ENCODE measurements around the gene GBP3. TPM values are rescaled to one million over a fixed set of nuclear protein-coding genes. Genes with fewer than 3 reads are reported as not detected.
"Not testable (repeated sequence)": the region's sequence is repeated elsewhere in the genome, so short reads cannot be mapped to it uniquely, and the experiment has no call there.

Gene GBP3
- total RNA-seq: 1 to 10 TPM; 2.5 to 8.2 (median 6.1) TPM

- Mint-ChIP-seq H3K4me3 (peak within 1 kb of the TSS; percentile 90), H3K36me3 (ENCODE audit: insufficient read depth) (peaks cover 24% of the 10 kb centered on the region), H3K27me3 (ENCODE audit: low read depth) (no peaks in the 10 kb centered on the region), H3K4me1 (ENCODE audit: low read depth) (peaks cover 62% of the 10 kb centered on the region), H3K9me3 (peaks cover 11% of the 10 kb centered on the region)
- DNase-seq (no peak), ATAC-seq (peak; percentile 78 to 79)
Measured at GRCh38 chr1:89022167-89022959, at the start of gene GBP3. GBP3 (minus strand) TSS chr1:89022866; CDS start chr1:89020721, 2,145 bp downstream.

- no peak for DNase-seq
- Mint-ChIP-seq H3K36me3 (ENCODE audit: insufficient read depth) (peaks cover 4% of the 10 kb centered on the region), H3K9me3 (peaks cover 9% of the 10 kb centered on the region), H3K4me1 (ENCODE audit: low read depth) (peaks cover 25% of the 10 kb centered on the region), H3K4me3 (peak overlapping the region; percentile 77), H3K27me3 (ENCODE audit: low read depth) (no peaks in the 10 kb centered on the region)
- peak in 1 of 2 donors; percentile 26 for ATAC-seq
Measured at GRCh38 chr1:89070509-89070908, 47.8 kb upstream of the GBP3 start.

- ATAC-seq (no peak), DNase-seq (no peak)
- H3K9me3 Mint-ChIP-seq: peaks cover 9% of the 10 kb centered on the region
- peak overlapping the region; percentile 77 for H3K4me3 Mint-ChIP-seq
- H3K27me3 Mint-ChIP-seq (ENCODE audit: low read depth): no peaks in the 10 kb centered on the region
- peaks cover 26% of the 10 kb centered on the region for H3K4me1 Mint-ChIP-seq (ENCODE audit: low read depth)
- H3K36me3 Mint-ChIP-seq (ENCODE audit: insufficient read depth): peaks cover 4% of the 10 kb centered on the region
Measured at GRCh38 chr1:89069951-89070350, 47.3 kb upstream of the GBP3 start.

GRCh38 chr1:89068291-89068690 lies 45.6 kb upstream of the GBP3 start:
- peaks cover 39% of the 10 kb centered on the region for H3K4me1 Mint-ChIP-seq (ENCODE audit: low read depth)
- DNase-seq: no peak
- peaks cover 7% of the 10 kb centered on the region for H3K36me3 Mint-ChIP-seq (ENCODE audit: insufficient read depth)
- no peak for ATAC-seq
- no peak overlapping the region for H3K4me3 Mint-ChIP-seq
- peaks cover 5% of the 10 kb centered on the region for H3K9me3 Mint-ChIP-seq
- no peaks in the 10 kb centered on the region for H3K27me3 Mint-ChIP-seq (ENCODE audit: low read depth)

GRCh38 chr1:89065079-89065868 lies 42.6 kb upstream of the GBP3 start, which contains the start of gene GBP1:
GBP1 (minus strand) TSS chr1:89065208; CDS start chr1:89063234, 1,974 bp downstream.
- peak; percentile 68 to 73 for ATAC-seq
- no peaks in the 10 kb centered on the region for H3K9me3 Mint-ChIP-seq
- no peak for DNase-seq
- H3K36me3 Mint-ChIP-seq (ENCODE audit: insufficient read depth): peaks cover 29% of the 10 kb centered on the region
- peak within 1 kb of the TSS; percentile 96 for H3K4me3 Mint-ChIP-seq
- no peaks in the 10 kb centered on the region for H3K27me3 Mint-ChIP-seq (ENCODE audit: low read depth)
- H3K4me1 Mint-ChIP-seq (ENCODE audit: low read depth): peaks cover 62% of the 10 kb centered on the region

GRCh38 chr1:89064632-89065031 lies 42.0 kb upstream of the GBP3 start:
- peak overlapping the region; percentile 96 for H3K4me3 Mint-ChIP-seq
- DNase-seq: no peak
- H3K36me3 Mint-ChIP-seq (ENCODE audit: insufficient read depth): peaks cover 32% of the 10 kb centered on the region
- H3K9me3 Mint-ChIP-seq: no peaks in the 10 kb centered on the region
- peak; percentile 29 to 36 for ATAC-seq
- no peaks in the 10 kb centered on the region for H3K27me3 Mint-ChIP-seq (ENCODE audit: low read depth)
- peaks cover 59% of the 10 kb centered on the region for H3K4me1 Mint-ChIP-seq (ENCODE audit: low read depth)

- H3K4me1 Mint-ChIP-seq (ENCODE audit: low read depth): peaks cover 54% of the 10 kb centered on the region
- ATAC-seq: no peak
- peaks cover 40% of the 10 kb centered on the region for H3K36me3 Mint-ChIP-seq (ENCODE audit: insufficient read depth)
- peak overlapping the region; percentile 96 for H3K4me3 Mint-ChIP-seq
- H3K9me3 Mint-ChIP-seq: no peaks in the 10 kb centered on the region
- no peak for DNase-seq
- no peaks in the 10 kb centered on the region for H3K27me3 Mint-ChIP-seq (ENCODE audit: low read depth)
Measured at GRCh38 chr1:89063094-89063493, 40.4 kb upstream of the GBP3 start.

- peaks cover 60% of the 10 kb centered on the region for H3K36me3 Mint-ChIP-seq (ENCODE audit: insufficient read depth)
- H3K27me3 Mint-ChIP-seq (ENCODE audit: low read depth): no peaks in the 10 kb centered on the region
- ATAC-seq (no peak), DNase-seq (no peak)
- H3K4me3 Mint-ChIP-seq: peak overlapping the region; percentile 96
- no peaks in the 10 kb centered on the region for H3K9me3 Mint-ChIP-seq
- H3K4me1 Mint-ChIP-seq (ENCODE audit: low read depth): peaks cover 51% of the 10 kb centered on the region
Measured at GRCh38 chr1:89060091-89060490, 37.4 kb upstream of the GBP3 start.

GRCh38 chr1:89051955-89052312 lies 29.3 kb upstream of the GBP3 start:
- peaks cover 9% of the 10 kb centered on the region for H3K4me1 Mint-ChIP-seq (ENCODE audit: low read depth)
- no peaks in the 10 kb centered on the region for H3K27me3 Mint-ChIP-seq (ENCODE audit: low read depth)
- DNase-seq (no peak), ATAC-seq (no peak)
- no peak overlapping the region for H3K4me3 Mint-ChIP-seq
- H3K36me3 Mint-ChIP-seq (ENCODE audit: insufficient read depth): peaks cover 60% of the 10 kb centered on the region
- no peaks in the 10 kb centered on the region for H3K9me3 Mint-ChIP-seq

GRCh38 chr1:89051300-89051954 lies 28.8 kb upstream of the GBP3 start:
- DNase-seq: no peak
- H3K9me3 Mint-ChIP-seq: no peaks in the 10 kb centered on the region
- peaks cover 9% of the 10 kb centered on the region for H3K4me1 Mint-ChIP-seq (ENCODE audit: low read depth)
- no peak for ATAC-seq
- H3K27me3 Mint-ChIP-seq (ENCODE audit: low read depth): no peaks in the 10 kb centered on the region
- H3K36me3 Mint-ChIP-seq (ENCODE audit: insufficient read depth): peaks cover 56% of the 10 kb centered on the region
- H3K4me3 Mint-ChIP-seq: no peak overlapping the region

GRCh38 chr1:89050649-89051033 lies 28.0 kb upstream of the GBP3 start:
- no peak for ATAC-seq

GRCh38 chr1:89049901-89050648 lies 27.4 kb upstream of the GBP3 start:
- not testable (repeated sequence) for H3K4me1 Mint-ChIP-seq (ENCODE audit: low read depth); DNase-seq; ATAC-seq; H3K4me3 Mint-ChIP-seq; H3K9me3 Mint-ChIP-seq; H3K27me3 Mint-ChIP-seq (ENCODE audit: low read depth)
- peaks cover 45% of the 10 kb centered on the region for H3K36me3 Mint-ChIP-seq (ENCODE audit: insufficient read depth)

More at GRCh38 chr1:89050649-89051033, 28.0 kb upstream of the GBP3 start:
- no peak for DNase-seq
- no peaks in the 10 kb centered on the region for H3K9me3 Mint-ChIP-seq
- no peak overlapping the region for H3K4me3 Mint-ChIP-seq
- H3K36me3 Mint-ChIP-seq (ENCODE audit: insufficient read depth): peaks cover 50% of the 10 kb centered on the region
- no peaks in the 10 kb centered on the region for H3K27me3 Mint-ChIP-seq (ENCODE audit: low read depth)
- H3K4me1 Mint-ChIP-seq (ENCODE audit: low read depth): peaks cover 7% of the 10 kb centered on the region

- not testable (repeated sequence) for H3K27me3 Mint-ChIP-seq (ENCODE audit: low read depth); H3K4me3 Mint-ChIP-seq; H3K4me1 Mint-ChIP-seq (ENCODE audit: low read depth); DNase-seq; H3K9me3 Mint-ChIP-seq; ATAC-seq
- H3K36me3 Mint-ChIP-seq (ENCODE audit: insufficient read depth): peaks cover 40% of the 10 kb centered on the region
Measured at GRCh38 chr1:89049187-89049586, 26.5 kb upstream of the GBP3 start.

- DNase-seq: no peak
- ATAC-seq: no peak
- Mint-ChIP-seq H3K27me3 (ENCODE audit: low read depth) (no peaks in the 10 kb centered on the region), H3K4me3 (no peak overlapping the region), H3K36me3 (ENCODE audit: insufficient read depth) (peaks cover 32% of the 10 kb centered on the region), H3K4me1 (ENCODE audit: low read depth) (peaks cover 7% of the 10 kb centered on the region), H3K9me3 (peaks cover 3% of the 10 kb centered on the region)
Measured at GRCh38 chr1:89047734-89048133, 25.1 kb upstream of the GBP3 start.
